GM20000 (cell line): Measurements from ENCODE around the gene DCANP1.
A peak's percentile ranks its signal among the peaks of the same experiment; 100 is the strongest.

Experiments used
- DNase-seq: peaks from one replicate; pipeline ENCODE4 v3.0.0; 2012; ENCODE audit warnings: low spot score
- TF ChIP-seq, protein P1 (sequence below): IDR thresholded peaks from 2 replicates; pipeline ENCODE4 v1.5.1; 2012; ENCODE audit warnings: mild to moderate bottlenecking, control low read depth; ENCODE audit errors: extremely low read depth, missing control alignments

DCANP1 gene

DNA sequence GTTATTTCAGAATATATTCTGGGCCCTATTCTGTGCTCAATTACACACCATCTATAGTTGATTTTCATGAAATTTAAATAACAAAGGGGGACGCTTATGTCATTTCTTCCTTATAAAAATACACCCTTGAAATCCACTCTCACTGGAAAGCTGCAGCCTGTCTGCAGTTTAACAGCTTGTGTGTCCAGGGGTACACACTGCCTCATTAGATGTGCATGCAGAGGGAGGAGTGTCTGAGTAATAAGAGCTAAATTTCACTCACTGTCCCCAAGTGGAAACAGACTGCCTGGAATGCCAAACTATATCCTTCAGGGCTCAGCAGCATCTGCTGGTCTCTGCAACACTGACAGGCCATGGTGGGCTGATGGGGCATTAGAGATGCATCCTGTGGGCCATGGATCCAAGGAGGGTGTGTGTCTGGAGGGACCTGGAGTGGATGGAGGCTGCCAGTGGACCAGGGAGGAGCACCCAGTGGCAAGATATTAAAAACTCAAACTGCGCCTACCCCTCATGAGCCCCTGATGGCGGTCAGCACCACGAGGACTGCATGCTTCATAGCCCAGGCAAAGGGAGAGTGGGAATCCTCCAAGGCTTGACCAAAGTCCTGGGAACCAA is 20.8 kb upstream of the DCANP1 start:
- TF ChIP-seq, protein P1, sequence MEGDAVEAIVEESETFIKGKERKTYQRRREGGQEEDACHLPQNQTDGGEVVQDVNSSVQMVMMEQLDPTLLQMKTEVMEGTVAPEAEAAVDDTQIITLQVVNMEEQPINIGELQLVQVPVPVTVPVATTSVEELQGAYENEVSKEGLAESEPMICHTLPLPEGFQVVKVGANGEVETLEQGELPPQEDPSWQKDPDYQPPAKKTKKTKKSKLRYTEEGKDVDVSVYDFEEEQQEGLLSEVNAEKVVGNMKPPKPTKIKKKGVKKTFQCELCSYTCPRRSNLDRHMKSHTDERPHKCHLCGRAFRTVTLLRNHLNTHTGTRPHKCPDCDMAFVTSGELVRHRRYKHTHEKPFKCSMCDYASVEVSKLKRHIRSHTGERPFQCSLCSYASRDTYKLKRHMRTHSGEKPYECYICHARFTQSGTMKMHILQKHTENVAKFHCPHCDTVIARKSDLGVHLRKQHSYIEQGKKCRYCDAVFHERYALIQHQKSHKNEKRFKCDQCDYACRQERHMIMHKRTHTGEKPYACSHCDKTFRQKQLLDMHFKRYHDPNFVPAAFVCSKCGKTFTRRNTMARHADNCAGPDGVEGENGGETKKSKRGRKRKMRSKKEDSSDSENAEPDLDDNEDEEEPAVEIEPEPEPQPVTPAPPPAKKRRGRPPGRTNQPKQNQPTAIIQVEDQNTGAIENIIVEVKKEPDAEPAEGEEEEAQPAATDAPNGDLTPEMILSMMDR: no peak
- DNase-seq: no peak

DNA sequence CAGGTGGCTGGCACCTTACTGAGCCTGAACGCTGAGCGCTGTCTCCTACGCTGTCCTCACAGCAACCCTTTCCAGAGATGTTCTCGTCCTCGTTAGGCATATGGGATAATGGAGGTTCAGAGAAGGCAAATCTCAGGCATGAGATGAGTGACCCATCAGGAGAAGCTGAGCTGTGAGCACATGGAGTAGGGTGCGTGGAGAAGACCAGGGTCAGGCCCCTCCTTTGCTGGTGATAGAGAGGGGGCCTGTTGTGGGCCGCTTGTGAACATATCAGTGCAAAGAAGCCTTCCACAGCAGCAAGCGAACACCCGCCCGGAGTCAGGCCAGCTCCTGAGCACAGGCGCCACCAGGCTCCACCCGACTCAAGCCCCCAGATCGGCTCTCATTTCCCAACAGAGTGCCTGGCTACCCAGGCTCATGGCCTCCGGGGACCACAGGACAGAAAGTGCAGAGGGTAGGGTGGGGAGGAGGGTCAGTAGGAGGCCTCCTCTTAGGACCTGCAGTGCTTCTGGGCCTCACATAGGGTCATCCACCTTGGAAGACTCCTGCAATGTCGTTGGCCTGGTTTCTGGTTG is 20.0 kb upstream of the DCANP1 start:
- no peak for DNase-seq
- TF ChIP-seq, protein P1: no peak

DNA sequence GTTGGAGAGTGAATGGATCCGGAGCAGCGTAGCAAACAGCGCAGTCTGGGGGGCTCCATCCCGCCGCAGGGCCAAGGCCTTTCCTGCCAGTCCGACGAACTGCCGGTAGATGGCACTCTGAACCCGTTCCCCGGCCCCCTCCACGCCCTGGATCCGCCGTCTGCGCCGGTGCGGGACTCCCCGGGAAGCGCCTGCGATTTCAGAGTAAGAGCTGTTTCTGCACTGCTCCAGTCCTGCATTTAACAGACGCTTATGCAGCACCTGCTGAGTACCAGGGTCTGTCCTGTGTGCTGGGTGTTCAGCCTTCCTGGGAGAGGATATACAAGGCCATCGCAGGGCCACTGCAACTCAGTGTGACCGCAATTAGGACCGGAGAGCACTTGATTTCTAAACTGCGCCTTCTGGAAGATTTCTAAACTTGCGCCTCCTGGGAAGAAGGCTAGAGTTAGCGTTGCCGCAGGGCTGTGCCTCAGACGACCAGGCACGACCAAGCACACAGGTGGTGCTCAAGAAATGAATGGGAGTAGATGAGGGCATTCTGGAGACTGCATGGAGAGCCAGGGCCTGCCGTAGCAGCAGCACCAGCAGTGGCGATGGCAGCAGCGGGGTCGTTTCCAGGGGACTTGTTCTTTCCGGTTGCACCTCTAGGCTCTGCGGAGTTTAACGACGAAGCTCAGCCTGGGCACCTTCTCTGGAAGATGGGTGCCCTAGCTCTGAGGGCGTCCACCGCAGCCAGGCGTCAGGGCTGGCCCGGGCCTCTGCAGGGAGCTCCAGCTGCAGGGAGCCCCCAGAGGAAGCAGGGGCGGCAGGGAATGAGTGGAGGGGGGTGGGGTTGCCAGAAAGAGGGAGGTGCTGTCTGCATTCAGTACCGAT is 19.3 kb upstream of the DCANP1 start:
- peak; percentile 80 for DNase-seq
- TF ChIP-seq, protein P1: peak; percentile 69

DNA sequence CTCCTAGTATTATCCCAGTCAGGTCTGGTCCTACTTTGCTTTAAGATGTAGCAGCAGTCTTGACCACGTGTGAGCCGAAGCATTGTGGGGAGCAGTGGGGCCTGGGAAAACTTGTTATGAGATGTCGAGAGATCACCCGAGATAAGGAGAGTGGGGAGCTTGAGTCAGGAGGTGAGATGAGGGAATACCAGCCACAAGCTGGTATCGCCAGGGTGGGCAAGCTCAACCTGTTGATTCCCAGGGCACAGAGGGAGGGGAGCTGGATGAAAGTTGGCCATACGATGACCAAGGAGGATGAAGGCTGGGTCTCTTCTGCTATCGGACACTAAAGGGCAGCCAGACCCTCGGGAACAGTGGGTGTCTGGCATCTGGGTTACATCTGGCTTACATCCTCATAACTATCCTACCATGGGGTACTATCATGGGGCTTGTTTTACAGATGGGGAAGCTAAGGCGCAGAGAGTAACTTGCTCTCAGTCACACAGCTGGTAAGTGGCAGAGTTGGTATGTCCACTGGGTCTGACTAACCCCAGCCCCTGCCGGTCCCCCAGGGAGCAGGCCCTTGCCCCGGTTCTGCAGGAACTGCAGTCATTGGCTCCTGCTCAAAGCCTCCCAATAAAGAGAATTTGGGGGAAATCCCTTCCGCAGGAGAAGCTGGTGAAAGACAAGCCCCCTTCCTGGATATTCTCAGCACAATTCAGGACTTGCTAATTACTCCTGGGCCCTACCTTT is 18.4 kb upstream of the DCANP1 start:
- TF ChIP-seq, protein P1: no peak
- DNase-seq: no peak

DNA sequence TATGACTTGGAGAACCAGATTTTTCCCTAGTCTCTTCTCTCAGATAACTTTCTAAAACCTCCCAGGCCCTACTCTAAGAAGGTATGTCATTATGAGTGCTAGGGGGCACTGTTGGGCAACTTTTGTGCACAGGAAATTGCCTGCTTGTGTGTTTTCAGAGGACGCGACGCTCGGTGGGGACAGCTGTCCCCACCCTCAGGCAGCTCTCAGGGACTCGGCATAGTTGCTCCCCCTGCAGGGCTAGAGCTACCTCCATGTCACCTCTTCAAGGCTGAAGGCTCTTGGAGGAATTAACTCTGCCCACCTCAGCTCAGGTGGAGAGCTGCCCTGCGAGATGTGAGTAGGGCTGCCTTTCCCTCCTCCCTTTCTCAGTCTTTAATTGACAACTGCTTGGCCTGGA is 15.2 kb upstream of the DCANP1 start:
- peak; percentile 71 for DNase-seq
- TF ChIP-seq, protein P1: peak; percentile 25

DNA sequence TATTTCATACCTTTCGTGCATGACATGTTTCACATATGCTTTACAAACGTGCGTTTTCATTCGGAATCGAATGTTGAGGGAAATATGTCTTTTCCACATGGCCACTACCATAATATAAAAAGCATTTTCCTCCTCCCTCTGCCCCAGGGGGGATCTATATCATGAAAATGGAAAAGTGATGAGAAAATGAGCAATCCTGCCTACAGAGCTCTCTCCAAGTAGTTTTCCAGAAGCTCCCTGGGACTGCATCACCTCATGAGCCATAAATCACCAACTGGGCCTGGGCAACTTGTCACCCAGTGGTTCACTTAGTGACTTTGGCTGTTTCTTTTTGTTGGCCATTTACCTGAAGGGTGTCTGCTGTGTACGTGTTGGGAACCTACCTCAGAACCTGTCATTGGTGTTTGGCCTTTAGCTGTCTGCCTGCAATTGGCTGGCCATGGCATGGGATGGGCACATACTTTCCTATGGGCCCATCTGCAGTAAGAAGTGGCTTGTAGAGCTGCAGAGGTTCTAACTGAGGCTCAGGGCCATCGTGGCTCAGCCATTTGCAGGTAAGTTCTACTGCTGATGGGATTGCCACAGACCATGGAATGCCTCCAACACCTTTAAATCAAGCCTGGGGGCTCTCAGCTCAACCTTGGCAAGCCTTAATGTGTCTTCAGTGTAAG is 14.5 kb upstream of the DCANP1 start:
- DNase-seq: no peak
- TF ChIP-seq, protein P1: no peak
